NOMO-1 treated with dmso at 0.1 percent for 144 hours (cell line): ENCODE measurements around the gene PFAS.
"Not testable (repeated sequence)": the region's sequence is repeated elsewhere in the genome, so short reads cannot be mapped to it uniquely, and the experiment has no call there.

ENCODE experiments used
- DNase-seq: peaks from one replicate; lab custom pipeline; 2025; ENCODE audit not compliant: unreplicated experiment; lab: John Stamatoyannopoulos, UW

The PFAS gene, protein sequence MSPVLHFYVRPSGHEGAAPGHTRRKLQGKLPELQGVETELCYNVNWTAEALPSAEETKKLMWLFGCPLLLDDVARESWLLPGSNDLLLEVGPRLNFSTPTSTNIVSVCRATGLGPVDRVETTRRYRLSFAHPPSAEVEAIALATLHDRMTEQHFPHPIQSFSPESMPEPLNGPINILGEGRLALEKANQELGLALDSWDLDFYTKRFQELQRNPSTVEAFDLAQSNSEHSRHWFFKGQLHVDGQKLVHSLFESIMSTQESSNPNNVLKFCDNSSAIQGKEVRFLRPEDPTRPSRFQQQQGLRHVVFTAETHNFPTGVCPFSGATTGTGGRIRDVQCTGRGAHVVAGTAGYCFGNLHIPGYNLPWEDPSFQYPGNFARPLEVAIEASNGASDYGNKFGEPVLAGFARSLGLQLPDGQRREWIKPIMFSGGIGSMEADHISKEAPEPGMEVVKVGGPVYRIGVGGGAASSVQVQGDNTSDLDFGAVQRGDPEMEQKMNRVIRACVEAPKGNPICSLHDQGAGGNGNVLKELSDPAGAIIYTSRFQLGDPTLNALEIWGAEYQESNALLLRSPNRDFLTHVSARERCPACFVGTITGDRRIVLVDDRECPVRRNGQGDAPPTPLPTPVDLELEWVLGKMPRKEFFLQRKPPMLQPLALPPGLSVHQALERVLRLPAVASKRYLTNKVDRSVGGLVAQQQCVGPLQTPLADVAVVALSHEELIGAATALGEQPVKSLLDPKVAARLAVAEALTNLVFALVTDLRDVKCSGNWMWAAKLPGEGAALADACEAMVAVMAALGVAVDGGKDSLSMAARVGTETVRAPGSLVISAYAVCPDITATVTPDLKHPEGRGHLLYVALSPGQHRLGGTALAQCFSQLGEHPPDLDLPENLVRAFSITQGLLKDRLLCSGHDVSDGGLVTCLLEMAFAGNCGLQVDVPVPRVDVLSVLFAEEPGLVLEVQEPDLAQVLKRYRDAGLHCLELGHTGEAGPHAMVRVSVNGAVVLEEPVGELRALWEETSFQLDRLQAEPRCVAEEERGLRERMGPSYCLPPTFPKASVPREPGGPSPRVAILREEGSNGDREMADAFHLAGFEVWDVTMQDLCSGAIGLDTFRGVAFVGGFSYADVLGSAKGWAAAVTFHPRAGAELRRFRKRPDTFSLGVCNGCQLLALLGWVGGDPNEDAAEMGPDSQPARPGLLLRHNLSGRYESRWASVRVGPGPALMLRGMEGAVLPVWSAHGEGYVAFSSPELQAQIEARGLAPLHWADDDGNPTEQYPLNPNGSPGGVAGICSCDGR (N-terminal part only)

DNA sequence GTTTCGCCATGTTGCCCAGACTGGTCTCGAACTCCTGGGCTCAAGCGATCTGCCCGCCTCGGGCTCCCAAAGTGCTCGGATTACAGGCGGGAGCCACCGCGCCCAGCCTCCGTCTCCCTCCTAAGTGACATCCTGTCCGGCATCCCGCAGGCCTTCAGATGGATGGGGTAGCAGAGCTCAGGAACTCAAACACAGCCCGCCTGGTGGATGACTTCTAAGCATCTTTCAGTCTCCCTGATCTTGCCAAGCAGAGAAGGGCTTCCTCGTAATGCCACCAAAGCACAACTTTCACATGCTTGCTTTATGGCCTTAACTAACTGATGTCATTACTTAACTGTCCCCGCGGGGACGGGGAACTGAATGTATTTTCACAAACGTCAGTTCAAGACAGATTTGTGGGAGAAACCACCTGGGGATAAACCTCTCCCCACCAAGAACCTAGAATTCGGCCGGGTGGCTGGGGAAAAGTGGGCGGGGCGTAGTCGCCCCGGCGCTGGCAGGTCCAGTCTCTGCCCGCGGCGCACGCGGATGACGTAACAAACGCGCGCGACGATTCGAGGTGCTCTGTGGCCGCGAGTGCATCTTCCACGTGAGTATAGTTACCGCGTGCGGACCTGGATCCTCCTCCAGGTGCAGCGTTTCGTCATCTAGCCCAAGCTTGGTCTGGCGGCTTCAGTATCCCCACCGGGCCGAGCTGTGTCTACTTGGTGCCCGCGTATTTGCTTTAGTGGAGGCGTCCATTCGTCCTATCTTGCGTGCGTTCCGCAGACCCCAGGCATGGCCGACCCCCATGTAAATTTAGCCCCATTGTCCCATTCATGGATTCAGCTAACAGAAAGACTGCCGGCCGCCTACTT is at the start of gene PFAS:
Gene PFAS, plus strand, starts transcription at position 539 of the 857 bp plus-strand sequence. CDS start 4,649 bp downstream, outside the sequence.
- DNase-seq = peak; percentile 81

DNA sequence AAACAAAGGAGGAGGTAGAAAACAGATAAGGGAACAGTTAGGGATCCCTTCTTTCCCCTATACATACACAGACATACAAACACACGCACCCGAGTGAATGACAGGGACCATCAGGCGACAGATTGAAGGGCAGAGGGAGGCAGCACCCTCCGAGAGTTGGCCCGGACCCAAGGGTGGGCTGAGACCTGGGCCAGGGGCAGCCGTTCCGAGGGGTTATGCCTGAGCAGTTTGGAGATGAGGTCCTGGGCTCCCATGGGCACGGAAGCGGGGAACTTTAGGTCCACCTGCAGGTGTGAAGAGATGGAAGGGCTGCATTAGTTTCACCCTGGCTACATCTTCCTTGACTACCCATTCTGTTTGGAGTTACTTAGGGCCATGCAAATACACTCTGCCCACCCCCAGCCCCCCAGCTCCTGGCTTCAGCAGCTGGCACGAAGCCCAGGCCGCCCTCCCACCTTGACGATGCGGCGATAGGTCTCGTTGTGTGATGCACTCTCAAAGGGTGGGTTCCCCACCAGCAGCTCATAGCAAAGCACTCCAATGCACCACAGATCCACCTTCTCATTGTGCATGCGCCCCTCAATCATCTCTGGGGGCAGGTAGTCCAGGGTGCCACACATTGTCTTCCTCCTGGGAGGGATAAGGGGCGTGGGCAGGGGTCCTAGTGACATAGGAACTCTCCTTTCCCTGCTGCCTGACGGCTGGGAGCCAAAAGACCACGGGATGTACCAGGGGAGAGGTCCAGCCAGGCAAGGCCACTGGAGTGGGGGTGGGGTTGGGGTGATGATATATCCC is 44.1 kb upstream of the PFAS start:
- no peak for DNase-seq

DNA sequence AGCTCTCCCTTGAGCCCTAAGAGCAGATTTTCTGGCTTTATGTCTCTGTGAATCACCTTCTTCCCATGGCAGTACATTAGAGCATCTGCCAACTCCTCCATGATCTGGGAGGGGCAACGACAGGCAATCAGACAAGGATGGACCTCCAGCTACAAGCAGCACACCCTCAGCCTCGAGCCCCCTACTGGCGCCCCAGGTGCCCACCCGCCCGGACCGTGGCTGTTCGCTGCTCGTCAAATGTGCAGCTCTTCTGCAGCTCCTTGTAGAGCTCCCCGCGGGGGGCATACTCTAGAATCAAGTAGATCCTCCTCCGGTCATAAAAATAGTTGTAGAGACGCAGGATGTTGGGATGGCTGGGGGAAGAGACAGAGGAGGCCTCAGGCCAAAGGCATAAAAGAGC is 42.6 kb upstream of the PFAS start:
- no peak for DNase-seq

DNA sequence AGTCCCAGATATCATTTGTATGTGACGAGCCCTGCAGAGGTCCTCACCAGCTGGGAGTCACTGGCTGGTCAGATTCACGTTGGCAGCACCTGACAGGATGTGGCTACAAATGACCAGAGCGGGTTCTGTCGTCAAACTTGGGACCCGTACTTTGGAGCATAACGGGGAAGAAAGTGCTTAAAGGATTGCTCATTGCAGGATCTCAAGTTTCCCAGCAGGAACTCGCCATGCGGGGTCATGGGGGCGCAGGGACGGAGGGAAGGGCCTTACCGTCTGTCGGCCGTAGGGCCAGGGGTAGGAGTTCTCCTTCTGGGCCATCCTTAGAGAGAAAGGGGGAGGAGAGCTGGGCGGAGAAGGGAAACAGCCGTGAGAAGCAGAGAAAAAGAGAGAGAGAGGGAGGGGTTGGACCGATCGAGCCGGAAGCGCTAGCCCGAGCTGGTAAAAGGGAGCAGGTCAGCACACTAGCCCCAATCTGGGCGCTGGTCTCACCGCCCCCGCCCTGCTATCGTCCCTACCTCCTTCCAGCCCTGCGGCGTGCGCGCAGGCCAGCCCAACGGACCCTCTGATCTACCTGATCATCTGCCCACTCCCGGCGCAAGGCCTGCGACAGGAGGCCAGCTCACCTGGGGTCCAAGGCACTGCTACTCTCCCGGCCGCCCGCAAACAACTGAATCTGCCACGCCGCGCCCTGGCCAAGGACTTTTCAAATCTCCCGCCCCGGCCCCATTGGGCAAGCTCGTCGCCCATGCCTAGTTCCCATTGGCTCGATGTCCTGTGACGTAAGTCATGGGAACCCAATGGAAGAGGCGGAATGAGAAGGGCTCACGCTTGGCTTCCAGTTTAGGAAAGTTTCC is 39.0 kb upstream of the PFAS start, which contains the start of gene AURKB:
Gene AURKB, minus strand, starts transcription at position 669 of the 854 bp plus-strand sequence. Its CDS starts 351 bp downstream, at position 318.
- DNase-seq = peak; percentile 89

DNA sequence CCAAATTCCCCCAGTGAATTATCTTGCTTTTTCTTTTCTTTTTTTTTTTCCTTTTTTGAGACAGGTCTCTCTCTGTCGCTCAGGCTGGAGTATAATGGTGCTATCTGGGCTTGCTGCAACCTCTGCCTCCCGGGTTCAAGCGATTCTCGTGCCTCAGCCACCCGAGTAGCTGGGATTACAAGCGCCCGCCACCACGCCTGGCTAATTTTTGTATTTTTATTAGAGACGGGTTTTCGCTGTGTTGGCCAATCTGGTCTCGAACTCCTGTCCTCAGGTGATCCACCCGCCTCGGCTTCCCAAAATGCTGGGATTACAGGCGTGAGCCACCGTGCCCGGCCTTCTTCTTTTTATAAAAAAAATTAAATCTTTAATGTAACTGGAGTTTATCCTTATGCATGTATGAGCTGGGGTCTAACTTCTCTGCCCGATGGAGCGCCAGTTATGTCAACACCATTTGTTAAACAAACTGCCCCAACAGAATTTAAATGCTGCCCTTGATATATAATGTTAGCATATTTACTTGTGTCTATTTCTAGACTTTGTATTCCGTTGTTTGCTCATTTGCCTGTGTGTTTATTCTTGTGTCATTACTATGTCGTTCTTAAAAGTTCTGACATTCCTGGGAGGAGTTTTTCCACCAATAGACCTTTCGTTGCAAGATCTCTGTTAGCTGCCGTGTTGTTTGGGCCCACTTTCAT is 38.2 kb upstream of the PFAS start:
- DNase-seq = no peak

DNA sequence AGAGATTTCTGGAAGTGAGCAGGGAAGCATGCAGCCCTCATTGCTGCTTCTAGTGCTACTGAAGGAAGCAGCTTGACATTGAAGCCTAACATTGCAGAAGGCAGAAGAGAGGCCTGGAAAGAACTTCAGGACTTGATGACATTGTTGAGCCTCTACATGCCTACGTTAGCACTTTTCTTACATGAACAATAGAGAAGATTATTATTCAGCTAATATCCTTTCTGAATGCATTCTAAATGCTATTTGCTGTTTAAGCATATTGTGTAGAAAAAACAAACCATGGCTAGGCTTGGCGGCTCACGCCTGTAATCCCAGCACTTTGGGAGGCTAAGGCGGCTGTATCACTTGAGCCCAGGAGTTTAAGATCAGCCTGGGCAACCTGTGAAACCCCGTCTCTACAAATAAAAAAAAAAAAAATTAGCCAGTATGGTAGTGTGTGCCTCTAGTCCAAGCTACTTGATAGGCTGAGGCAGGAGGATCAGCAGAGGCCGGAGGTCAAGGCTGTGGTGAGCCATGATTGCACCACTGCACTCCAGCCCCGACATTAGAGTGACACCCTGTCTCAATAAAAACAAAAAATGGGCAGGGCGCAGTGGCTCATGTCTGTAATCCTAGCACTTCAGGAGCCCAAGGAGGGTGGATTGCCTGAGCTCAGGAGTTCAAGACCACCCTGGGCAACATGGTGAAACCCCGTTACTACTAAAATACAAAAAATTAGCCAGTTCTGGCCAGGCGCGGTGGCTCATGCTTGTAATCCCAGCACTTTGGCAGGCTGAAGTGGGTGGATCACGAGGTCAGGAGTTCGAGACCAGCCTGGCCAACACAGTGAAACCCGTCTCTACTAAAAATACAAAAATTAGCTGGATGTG is 36.5 kb upstream of the PFAS start:
- no peak for DNase-seq

DNA sequence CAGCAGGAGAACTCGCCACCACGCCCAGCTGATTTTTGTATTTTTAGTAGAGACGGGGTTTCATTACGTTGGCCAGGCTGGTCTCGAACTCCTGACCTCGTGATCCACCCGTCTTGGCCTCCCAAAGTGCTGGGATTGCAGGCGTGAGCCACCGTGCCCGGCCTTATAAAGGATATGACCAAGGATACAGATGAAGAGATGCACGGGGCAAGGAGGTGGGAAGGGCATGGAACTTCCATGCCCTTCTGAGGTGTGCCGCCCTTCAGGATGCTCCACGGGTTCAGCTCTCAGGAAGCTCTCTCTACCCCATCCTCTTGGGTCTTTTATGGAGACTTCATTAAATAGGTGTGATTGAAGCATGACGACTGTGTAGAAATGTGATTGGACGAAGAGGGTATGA is 35.1 kb upstream of the PFAS start:
- not testable (repeated sequence) for DNase-seq

DNA sequence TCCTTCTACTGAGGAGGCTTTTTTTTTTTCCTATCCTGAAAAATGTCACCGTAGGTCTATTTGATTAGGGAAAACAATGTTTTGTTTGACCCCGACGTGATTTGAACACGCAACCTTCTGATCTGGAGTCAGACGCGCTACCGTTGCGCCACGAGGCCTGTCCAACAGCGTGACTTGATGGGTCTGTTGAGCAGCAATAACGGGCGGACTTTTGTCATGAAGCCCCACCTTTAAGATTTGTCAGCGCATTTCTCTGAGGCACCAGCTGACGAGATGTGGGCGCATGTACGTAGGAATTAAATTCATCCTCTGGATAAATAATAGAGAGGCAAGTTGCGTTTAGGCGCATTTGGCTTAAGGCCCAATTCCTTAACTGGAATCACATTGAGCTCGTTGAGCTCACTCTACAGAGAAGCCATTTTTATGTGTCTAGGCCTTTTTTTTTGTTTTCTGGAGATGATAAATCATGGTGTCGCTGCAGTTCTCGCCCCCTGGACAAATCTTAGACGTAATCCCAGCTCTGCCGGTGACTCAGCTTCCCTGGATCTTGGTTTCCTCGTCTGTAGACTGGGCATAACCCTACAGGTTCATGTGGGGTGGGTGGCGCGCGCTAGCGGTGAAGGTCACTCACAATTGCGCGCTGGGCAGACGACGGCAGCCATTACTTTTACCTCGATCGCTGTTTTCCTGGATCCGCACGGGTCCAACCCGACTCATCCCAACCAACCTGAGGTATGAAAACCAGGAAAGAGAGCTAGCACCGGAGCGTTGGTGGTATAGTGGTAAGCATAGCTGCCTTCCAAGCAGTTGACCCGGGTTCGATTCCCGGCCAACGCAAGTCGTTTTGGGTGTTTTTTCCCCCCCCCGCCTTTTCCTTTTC is 28.1 kb upstream of the PFAS start:
- peak; percentile 76 for DNase-seq

DNA sequence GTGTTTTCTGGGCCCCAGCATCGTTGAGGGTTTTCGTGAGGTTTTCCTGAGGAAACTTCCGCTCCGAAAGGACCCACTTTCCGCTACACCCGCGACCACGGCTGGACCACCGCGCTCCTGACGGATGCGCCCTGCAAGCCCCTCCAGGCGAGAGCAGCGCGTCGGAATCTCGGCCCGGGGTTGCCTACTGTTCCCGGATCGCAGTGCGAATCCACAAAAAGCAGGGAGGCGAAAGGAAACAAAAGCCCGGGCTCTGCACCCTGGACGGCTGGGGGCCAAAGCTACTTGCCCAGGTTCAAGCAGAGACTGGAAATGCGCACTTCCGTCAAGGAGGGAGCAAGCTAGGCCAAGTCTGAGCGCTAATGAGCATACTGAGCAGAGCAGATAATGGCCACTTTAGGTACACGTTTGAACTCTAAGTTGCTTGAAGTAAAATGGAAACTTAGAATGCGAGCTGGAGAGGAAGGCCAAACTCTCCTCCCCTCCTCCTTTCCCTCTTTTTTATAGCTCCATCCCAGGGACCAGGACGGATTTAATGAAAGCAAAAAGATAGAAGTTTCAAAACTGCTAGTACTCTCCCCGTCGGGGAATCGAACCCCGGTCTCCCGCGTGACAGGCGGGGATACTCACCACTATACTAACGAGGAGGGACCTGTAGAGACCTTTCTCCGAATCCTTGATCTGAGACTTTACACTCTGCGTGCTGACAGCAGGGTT is 27.3 kb upstream of the PFAS start:
- peak; percentile 89 for DNase-seq

DNA sequence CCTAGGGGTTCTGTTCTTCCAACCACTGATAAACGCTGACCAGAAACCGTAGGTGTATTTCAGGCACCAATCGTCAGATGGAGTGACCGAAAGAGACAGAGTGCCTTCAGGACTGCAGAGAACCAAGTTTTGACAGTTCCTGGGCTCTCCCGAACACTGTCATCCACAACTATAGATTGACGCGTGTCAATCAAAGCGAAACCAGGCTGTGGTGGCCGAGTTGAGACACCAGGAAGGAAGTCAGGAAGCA is 26.8 kb upstream of the PFAS start:
- no peak for DNase-seq

DNA sequence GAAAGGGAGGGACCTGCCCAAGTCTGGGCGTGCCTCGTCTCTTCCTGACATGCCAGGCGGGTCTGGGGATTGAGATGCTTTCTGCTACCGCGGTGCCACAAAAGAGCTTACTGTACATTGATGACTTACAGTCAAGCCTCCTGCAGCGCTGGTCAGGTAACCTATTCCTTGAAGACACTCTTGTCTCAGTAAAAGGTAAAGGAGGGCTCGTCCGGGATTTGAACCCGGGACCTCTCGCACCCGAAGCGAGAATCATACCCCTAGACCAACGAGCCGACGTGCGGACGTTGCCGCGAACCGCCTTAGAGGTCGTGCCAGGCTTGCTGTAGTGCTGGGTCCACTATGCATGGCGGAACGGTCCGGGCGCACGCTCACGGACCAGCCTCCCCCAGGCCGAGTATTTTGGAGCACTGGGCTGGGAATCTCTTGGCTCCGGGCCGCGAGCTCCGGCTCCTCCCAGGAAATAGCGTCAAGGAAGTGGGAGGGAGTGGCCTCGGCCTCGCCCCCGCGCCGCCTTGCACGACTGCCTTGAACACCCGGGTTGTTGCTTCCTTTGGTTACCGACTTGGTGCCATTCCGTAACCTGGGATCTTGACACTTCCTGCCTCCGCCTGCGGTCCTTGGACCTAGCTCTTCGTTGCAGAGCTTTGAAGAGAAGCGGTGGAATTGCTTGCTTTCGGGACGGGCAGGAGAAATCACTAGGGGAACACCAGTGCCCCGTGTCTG is 26.3 kb upstream of the PFAS start:
- peak; percentile 80 for DNase-seq

DNA sequence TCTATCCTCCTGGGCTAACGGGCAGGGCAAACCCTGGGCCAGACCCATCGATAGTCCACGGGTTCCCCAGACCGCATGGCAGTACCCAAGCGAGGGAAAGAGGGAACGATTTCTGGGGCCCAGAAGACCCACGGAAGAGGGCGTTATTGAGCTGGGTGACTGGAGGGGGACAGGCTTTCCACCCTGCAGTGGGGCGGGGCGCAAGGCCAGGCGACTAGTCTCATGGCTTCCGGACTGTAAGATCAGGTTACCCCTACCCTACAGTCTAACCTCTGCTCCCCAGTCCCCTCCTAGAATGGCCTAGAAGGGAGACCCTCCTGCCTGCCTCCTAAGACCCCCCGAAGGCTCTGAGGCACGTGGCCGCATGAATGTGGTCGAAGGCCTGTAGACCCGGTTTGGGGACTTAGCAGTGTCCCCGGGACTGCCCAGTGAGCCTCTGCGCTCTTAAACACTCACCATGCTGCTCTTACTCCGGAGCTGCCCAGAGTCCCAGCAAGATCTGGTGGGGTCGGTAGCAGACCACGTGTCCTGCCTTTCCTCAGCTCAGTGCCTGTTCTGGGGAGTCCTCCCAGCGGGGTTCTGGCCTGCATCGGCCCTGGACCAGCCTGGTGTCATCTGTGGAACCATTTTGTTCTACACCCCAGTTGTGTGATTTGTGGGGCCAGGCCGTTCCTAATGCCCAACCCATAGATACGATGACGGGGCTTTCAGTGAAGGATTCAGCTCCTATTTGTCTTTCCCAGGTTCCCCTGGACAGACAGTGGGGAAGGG is 25.5 kb upstream of the PFAS start:
- peak; percentile 69 for DNase-seq

DNA sequence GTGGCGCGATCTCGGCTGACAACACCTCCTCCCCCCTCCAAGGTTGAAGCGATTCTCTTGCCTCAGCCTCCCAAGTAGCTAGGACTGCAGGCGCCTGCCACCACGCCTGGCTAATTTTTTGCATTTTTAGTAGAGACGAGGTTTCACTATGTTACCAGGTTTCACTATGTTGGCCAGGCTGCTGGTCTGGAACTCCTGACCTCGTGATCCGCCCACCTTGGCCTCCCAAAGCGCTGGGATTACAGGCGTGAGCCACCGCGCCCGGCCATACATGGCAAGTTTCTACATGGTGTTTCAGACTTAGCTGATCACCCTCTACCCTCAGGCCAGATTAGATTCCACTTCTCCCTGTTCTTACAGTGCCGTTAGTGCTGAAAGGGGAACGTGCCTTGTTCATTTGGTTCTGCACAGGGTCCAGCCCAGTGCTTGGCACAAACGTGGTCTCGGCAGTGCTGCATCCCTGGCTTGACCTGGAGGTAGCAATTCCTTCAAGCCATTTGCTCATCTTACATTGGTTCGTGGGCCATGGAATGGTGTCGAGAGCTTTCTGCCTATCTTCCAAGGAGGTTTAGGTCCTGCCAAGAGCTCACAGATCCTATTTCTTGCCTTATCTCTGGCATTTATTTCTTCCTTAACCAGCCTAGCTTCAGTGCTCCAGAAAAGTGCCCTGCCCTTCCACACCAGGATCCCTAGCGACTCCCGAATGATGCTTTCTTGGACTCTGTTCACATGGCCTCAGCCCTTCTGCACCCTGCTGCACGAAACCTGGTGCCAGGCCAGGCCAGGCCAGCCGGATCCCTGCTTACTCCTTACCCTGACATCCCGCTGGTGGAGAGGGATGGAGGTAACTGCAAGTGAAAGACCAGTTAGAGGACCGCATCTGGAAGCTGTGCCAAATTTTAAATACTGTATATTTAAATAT is 23.9 kb upstream of the PFAS start:
- DNase-seq = no peak
